Measurements from ENCODE around the gene NRSN2.
"Not testable (repeated sequence)": the region's sequence is repeated elsewhere in the genome, so short reads cannot be mapped to it uniquely, and the experiment has no call there.

The NRSN2 gene

GRCh38 chr20:375265-375889 is 28.5 kb downstream of the NRSN2 start:
- DNase-seq (ENCODE audit: low read depth), result no peak

- no peak for DNase-seq (ENCODE audit: low read depth)
Measured at GRCh38 chr20:376089-376488, 29.2 kb downstream of the NRSN2 start.

- DNase-seq (ENCODE audit: low read depth), result no peak
Measured at GRCh38 chr20:376750-377149, 29.8 kb downstream of the NRSN2 start.

- not testable (repeated sequence) for DNase-seq (ENCODE audit: low read depth)
Measured at GRCh38 chr20:377578-377977, 30.7 kb downstream of the NRSN2 start.

GRCh38 chr20:378961-379336 is 32.0 kb downstream of the NRSN2 start:
- no peak for DNase-seq (ENCODE audit: low read depth)

GRCh38 chr20:380763-381580 is 34.1 kb downstream of the NRSN2 start:
- peak; percentile 62 for DNase-seq (ENCODE audit: low read depth)

- DNase-seq (ENCODE audit: low read depth), result peak; percentile 69
Measured at GRCh38 chr20:381581-382290, 34.8 kb downstream of the NRSN2 start.

- no peak for DNase-seq (ENCODE audit: low read depth)
Measured at GRCh38 chr20:382291-383115, 35.6 kb downstream of the NRSN2 start.

- no peak for DNase-seq (ENCODE audit: low read depth)
Measured at GRCh38 chr20:383889-384288, 37.0 kb downstream of the NRSN2 start.

GRCh38 chr20:384723-385122 is 37.8 kb downstream of the NRSN2 start:
- DNase-seq (ENCODE audit: low read depth), result no peak

- no peak for DNase-seq (ENCODE audit: low read depth)
Measured at GRCh38 chr20:385448-385847, 38.5 kb downstream of the NRSN2 start.

- DNase-seq (ENCODE audit: low read depth), result not testable (repeated sequence)
Measured at GRCh38 chr20:386634-387033, 39.7 kb downstream of the NRSN2 start.

GRCh38 chr20:387520-387919 is 40.6 kb downstream of the NRSN2 start:
- no peak for DNase-seq (ENCODE audit: low read depth)

GRCh38 chr20:388034-388994 is 41.4 kb downstream of the NRSN2 start:
- DNase-seq (ENCODE audit: low read depth), result no peak

- no peak for DNase-seq (ENCODE audit: low read depth)
Measured at GRCh38 chr20:389220-389619, 42.3 kb downstream of the NRSN2 start.

- DNase-seq (ENCODE audit: low read depth), result no peak
Measured at GRCh38 chr20:391041-391711, 44.3 kb downstream of the NRSN2 start.

GRCh38 chr20:393296-393695 is 46.4 kb downstream of the NRSN2 start:
- not testable (repeated sequence) for DNase-seq (ENCODE audit: low read depth)

- DNase-seq (ENCODE audit: low read depth), result no peak
Measured at GRCh38 chr20:396252-396618, 49.3 kb downstream of the NRSN2 start.

- no peak for DNase-seq (ENCODE audit: low read depth)
Measured at GRCh38 chr20:396619-397431, 49.9 kb downstream of the NRSN2 start.
